ENCODE measurements around the gene KRT83.

KRT83 gene

DNA sequence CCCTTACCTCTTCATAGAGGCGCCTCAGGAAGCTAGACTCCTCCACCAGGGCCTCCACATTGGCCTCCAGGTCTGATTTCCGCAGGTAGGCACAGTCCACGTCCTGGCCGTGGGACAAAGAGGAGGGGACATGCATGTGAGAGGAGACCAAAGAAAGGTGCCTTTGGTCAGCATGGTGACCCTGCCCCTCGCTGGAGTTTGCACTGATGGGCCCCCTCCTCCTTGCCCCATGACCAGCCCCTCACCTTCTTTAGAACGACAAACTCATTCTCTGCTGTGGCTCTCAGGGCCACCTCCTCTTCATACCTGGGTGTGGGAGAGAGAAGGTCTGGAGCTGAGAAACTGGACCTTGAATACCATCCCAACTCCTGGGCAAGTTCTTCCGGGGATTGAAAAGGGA is 42.9 kb upstream of the KRT83 start:
- TF ChIP-seq, protein P1, sequence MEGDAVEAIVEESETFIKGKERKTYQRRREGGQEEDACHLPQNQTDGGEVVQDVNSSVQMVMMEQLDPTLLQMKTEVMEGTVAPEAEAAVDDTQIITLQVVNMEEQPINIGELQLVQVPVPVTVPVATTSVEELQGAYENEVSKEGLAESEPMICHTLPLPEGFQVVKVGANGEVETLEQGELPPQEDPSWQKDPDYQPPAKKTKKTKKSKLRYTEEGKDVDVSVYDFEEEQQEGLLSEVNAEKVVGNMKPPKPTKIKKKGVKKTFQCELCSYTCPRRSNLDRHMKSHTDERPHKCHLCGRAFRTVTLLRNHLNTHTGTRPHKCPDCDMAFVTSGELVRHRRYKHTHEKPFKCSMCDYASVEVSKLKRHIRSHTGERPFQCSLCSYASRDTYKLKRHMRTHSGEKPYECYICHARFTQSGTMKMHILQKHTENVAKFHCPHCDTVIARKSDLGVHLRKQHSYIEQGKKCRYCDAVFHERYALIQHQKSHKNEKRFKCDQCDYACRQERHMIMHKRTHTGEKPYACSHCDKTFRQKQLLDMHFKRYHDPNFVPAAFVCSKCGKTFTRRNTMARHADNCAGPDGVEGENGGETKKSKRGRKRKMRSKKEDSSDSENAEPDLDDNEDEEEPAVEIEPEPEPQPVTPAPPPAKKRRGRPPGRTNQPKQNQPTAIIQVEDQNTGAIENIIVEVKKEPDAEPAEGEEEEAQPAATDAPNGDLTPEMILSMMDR (IDR thresholded peaks at IDR 0.05) = no peak

DNA sequence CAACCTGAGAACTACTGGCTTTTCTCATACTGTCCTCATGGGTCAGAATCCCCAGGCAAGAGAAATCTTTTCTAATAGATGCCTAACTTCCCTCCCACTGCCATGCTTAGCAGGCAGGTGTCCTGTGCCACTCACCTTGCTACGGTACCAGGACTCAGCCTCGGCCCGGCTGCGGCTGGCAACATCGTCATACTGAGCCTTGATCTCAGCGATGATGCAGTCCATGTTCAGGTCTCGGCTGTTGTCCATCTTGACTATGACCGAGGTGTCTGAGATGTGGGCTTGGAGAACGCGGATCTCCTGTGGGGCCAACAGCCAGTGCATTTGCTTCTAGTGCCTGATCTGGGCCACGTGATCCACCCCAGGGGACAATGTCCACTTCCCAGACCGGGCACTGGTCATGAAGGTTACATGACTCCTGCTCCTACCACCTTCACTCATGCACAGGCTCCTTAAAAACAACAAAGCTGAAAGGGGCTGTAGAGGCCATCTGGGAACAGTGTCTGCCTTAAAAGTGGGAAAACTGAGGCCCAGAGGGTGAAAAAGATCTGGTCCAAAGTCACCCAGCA is 42.0 kb upstream of the KRT83 start:
- TF ChIP-seq, protein P1 (IDR thresholded peaks at IDR 0.05) = no peak

GRCh38 chr12:52362118-52362726 is 41.0 kb upstream of the KRT83 start:
- TF ChIP-seq, protein P1 (IDR thresholded peaks at IDR 0.05) = peak; percentile 35; the same call in 1 of the 2 replicates

DNA sequence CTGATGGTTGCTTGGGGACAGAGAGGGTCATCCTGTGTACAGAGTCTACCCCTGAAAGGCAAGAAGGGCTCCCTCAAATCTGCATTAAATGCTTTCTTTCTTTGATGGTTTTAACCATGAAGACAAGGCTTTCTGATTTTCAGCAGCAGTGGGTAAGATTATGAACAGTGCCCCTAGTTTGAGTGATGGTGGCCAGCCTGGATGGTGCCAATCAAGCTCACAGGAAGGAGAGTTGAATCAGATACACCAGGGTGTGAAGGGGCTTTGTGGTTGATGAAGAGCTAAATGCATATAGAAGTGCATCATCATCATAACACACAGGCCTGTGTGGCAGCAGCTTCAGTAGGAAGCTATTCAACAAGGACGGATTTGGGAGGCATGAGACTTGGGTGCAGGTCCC is 40.4 kb upstream of the KRT83 start:
- TF ChIP-seq, protein P1 (IDR thresholded peaks at IDR 0.05) = no peak

DNA sequence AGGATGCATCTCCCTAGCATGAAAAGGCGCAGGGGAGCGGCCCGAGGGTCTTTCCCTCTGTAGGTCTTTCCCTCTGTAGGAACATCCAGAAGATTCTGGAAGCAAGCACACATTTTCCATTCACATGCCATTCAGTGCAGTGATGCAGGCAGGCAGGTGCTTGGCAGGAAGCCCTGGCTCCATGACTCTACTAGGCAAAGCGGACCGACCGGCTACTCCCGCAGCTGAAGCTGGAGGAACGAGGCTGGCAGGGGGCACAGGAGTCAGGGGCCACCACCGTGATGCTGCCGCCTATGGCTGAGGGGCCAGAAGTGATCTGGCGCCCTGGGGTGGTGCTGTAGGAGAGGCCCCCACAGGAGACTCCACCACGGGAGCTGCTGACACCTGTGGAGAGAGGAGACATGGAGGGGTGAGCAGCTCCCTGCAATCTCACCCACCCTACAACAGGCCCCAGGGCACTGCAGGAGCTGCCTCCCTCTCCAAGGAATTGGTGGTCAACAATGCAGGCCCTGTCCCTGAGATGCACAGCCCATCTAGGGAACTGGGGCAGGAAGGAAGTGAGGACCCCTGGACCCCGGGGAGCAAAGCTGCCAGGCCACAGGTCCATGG is 39.6 kb upstream of the KRT83 start:
- TF ChIP-seq, protein P1 (IDR thresholded peaks at IDR 0.05) = no peak

- TF ChIP-seq, protein P1 (IDR thresholded peaks at IDR 0.05) = no peak
Observed at GRCh38 chr12:52360106-52360662, 39.0 kb upstream of the KRT83 start.

- TF ChIP-seq, protein P1 (IDR thresholded peaks at IDR 0.05) = no peak
Observed at GRCh38 chr12:52359621-52360061, 38.4 kb upstream of the KRT83 start.
